ENCODE results near the gene SMIM32. TPM values are rescaled to one million over a fixed set of nuclear protein-coding genes. Genes with fewer than 3 reads are reported as not detected.

The SMIM32 gene
- total RNA-seq: not detected in 2 replicates

DNA sequence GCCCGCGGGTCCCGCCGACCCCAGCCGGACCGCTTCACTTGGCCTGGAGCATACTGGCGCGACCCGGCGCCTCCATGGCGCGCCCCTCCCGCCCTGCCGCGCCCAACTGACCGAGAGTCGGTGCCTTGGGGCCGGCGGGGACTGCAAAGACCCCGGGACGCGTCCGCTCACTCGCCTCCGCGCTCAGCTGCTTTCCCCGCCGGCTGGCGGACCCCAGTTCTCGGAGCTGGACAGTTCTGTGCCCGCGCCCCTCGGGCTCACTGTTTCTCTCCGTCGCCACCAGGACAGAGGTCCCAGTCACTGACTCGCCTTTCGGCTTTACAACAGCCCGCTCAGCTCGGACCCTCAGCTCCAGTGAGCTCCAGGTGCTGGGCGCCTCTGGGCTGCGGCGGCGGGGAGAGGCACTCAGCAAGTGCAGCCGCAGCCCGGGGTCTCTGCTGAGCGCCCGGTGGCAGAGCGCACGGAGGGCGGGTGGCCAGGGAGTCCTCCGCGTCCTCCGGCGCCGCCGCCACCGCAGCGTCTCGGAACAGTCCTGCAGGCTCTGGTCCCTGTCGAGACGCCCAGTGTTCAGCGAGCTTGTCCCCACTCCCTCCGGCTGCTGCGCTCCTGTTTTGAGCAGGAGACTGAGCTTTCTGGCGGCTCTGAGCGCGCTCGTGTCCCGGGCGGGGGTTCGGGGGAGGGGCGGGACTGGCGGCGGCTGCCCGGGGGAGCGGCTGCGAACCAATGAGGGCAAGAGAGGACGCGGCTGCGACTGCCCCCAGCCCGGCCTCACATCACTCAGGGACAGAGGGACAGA lies at the start of gene SMIM32:
TSS of gene SMIM32 (minus strand) at position 637 of the 796 bp plus-strand sequence. CDS start 638 bp downstream, outside the sequence.

Other genes with a start within 250 kb of the SMIM32 start
- not detected in 2 replicates for gene LECT2, start 238.2 kb downstream of the SMIM32 start, total RNA-seq
- gene TGFBI, start 164.2 kb downstream of the SMIM32 start, total RNA-seq: 329 and 533 TPM in 2 replicates
- gene SMAD5, start 60.3 kb downstream of the SMIM32 start, total RNA-seq: 28.9 and 42.4 TPM in 2 replicates
- not detected in 2 replicates for gene TRPC7, start 172.4 kb upstream of the SMIM32 start, total RNA-seq

Measured in tracheal epithelial cell (primary cell).